GM12878 (cell line): Measurements from ENCODE around the gene SIX1. TPM values are rescaled to one million over a fixed set of nuclear protein-coding genes. Genes with fewer than 3 reads are reported as not detected.

Experiments used
- ATAC-seq: fragments of 200-7000 bp; cut with Tn5 transposase; 3 replicates; pipeline ENCODE4 v1.9.1; 2020; ENCODE audit warnings: mild to moderate bottlenecking, moderate library complexity
- BruUV-seq: library from RNA; stranded (reverse); fragments of 400-500 nt; replicated peaks from 2 replicates; lab custom pipeline; 2021; lab: Mats Ljungman, UMichigan
- CTCF ChIA-PET: fragments of 300-600 bp; sonication (Branson Sonifier 250); formaldehyde crosslinking; extraction: SDS; loops from one replicate; lab custom pipeline; 2021; ENCODE audit warnings: inconsistent platforms; lab: Yijun Ruan, JAX
- POLR2A ChIA-PET: fragments of 350-600 bp; formaldehyde crosslinking; extraction: SDS; loops from one replicate; lab custom pipeline; 2021; ENCODE audit warnings: inconsistent platforms; lab: Charles Lee
- RAD21 ChIA-PET: fragments of 300-600 bp; sonication (Branson Sonifier 250); formaldehyde crosslinking; loops from one replicate; lab custom pipeline; 2023; ENCODE audit warnings: antibody characterized with exemption; ENCODE audit not compliant: unreplicated experiment; lab: Charles Lee
- SMC1A ChIA-PET: fragments of 300-600 bp; sonication (Branson Sonifier 250); formaldehyde crosslinking; loops from one replicate; lab custom pipeline; 2023; ENCODE audit not compliant: unreplicated experiment, uncharacterized antibody; lab: Charles Lee
- DNase-seq: peaks from one replicate; pipeline ENCODE4 v3.0.0-alpha.2; 2011; ENCODE audit warnings: low read depth, low spot score
- FAIRE-seq: peaks from 3 replicates; lab custom pipeline; 2011; peaks lifted over from hg19 to GRCh38; lab: Jason Lieb, UNC
- H2AFZ ChIP-seq: 2 replicates; pipeline ENCODE4 v1.6.0; 2011; ENCODE audit warnings: low read depth, low read length, control low read depth; ENCODE audit not compliant: control insufficient read depth
- H3K27ac ChIP-seq: 2 replicates; pipeline ENCODE4 v1.5.1; 2011; ENCODE audit warnings: control low read depth; ENCODE audit not compliant: control insufficient read depth, insufficient read depth
- H3K27me3 ChIP-seq, 2 experiments: replicated peaks in 1 of 2; 2 replicates each; pipeline versions ENCODE4 v1.6.0 to v1.6.1; 2011; ENCODE audit warnings: low read length in 1 of 2; ENCODE audit not compliant: control insufficient read depth in 2 of 2, insufficient read depth in 2 of 2
- H3K36me3 ChIP-seq, 2 experiments: 2 replicates each; pipeline ENCODE4 v1.5.1; 2011; ENCODE audit warnings: low read length in 1 of 2; ENCODE audit not compliant: control insufficient read depth in 2 of 2, insufficient read depth in 2 of 2
- H3K4me1 ChIP-seq: 2 replicates; pipeline ENCODE4 v1.6.1; 2011; ENCODE audit warnings: mild to moderate bottlenecking, low read length, moderate library complexity, mixed read lengths; ENCODE audit not compliant: control insufficient read depth, insufficient read depth
- H3K4me2 ChIP-seq: 2 replicates; pipeline ENCODE4 v1.6.0; 2011; ENCODE audit warnings: control low read depth; ENCODE audit not compliant: control insufficient read depth, insufficient read depth
- H3K4me3 ChIP-seq: fragments of 200-600 bp; sonication (generic); 2 replicates; pipeline ENCODE4 v1.5.1; 2016
- H3K79me2 ChIP-seq: 2 replicates; pipeline ENCODE4 v1.6.0; 2011; ENCODE audit warnings: low read length; ENCODE audit not compliant: control insufficient read depth, insufficient read depth
- H3K9ac ChIP-seq: 2 replicates; pipeline ENCODE4 v1.8.0; 2011; ENCODE audit warnings: low read length, control low read depth, mixed read lengths; ENCODE audit not compliant: control insufficient read depth, insufficient read depth
- H3K9me3 ChIP-seq: replicated peaks from 3 replicates; pipeline ENCODE4 v1.5.1; 2011; ENCODE audit warnings: mild to moderate bottlenecking, low read length; ENCODE audit not compliant: control insufficient read depth, insufficient read depth
- H4K20me1 ChIP-seq: 2 replicates; pipeline ENCODE4 v1.6.0; 2011; ENCODE audit not compliant: control insufficient read depth, insufficient read depth
- BCL3 ChIP-seq: IDR thresholded peaks from 2 replicates; pipeline ENCODE4 v1.6.1; 2011; ENCODE audit warnings: borderline replicate concordance, low read depth, mild to moderate bottlenecking, moderate library complexity, low read length; ENCODE audit not compliant: insufficient read depth, poor library complexity, severe bottlenecking
- CBFB ChIP-seq: IDR thresholded peaks from 2 replicates; pipeline ENCODE4 v1.6.1; 2016; ENCODE audit warnings: antibody characterized with exemption, low read depth
- IKZF1 ChIP-seq: fragments of 450-650 bp; conservative IDR thresholded peaks from 2 replicates; pipeline ENCODE4 v1.6.1; 2017; ENCODE audit warnings: antibody characterized with exemption, mild to moderate bottlenecking
- MAX ChIP-seq: IDR thresholded peaks from 2 replicates; pipeline ENCODE4 v1.6.1; 2012; ENCODE audit warnings: low read depth, low read length, improper control_type of control experiment
- NFXL1 ChIP-seq: fragments of 450-650 bp; IDR thresholded peaks from 2 replicates; pipeline ENCODE4 v1.6.1; 2017; ENCODE audit warnings: antibody characterized with exemption, mild to moderate bottlenecking, borderline replicate concordance
- NR2C1 ChIP-seq: fragments of 450-650 bp; IDR thresholded peaks from 2 replicates; pipeline ENCODE4 v1.6.1; 2017; ENCODE audit warnings: antibody characterized with exemption, mild to moderate bottlenecking, moderate library complexity
- NRF1 ChIP-seq: conservative IDR thresholded peaks from 2 replicates; pipeline ENCODE4 v1.6.1; 2011; ENCODE audit warnings: mild to moderate bottlenecking, low read depth, low read length, improper control_type of control experiment
- PBX3 ChIP-seq: IDR thresholded peaks from 2 replicates; pipeline ENCODE4 v1.6.1; 2011; ENCODE audit warnings: mild to moderate bottlenecking, low read depth, low read length, moderate library complexity; ENCODE audit not compliant: insufficient replicate concordance
- POLR2A ChIP-seq: IDR thresholded peaks from 2 replicates; pipeline ENCODE4 v1.6.1; 2011; ENCODE audit warnings: low read depth, mild to moderate bottlenecking, low read length
- REST ChIP-seq: IDR thresholded peaks from 2 replicates; pipeline ENCODE4 v1.6.1; 2012; ENCODE audit warnings: mild to moderate bottlenecking, low read depth, low read length
- SMAD5 ChIP-seq: IDR thresholded peaks from 2 replicates; pipeline ENCODE4 v1.6.1; 2016; ENCODE audit warnings: antibody characterized with exemption, low read depth
- TCF12 ChIP-seq: IDR thresholded peaks from 2 replicates; pipeline ENCODE4 v1.6.1; 2011; ENCODE audit warnings: low read depth, mild to moderate bottlenecking, low read length
- USF2 ChIP-seq: IDR thresholded peaks from 2 replicates; pipeline ENCODE4 v1.6.1; 2011; ENCODE audit warnings: low read depth, low read length, improper control_type of control experiment, borderline replicate concordance
- WGBS: methylation state at CpG from one replicate; pipeline ENCODE4 v1.1.6; 2016; ENCODE audit warnings: low lambda C conversion rate; ENCODE audit not compliant: insufficient replicate concordance, insufficient coverage; ENCODE audit errors: missing lambda C conversion rate; 5-methylcytosine and 5-hydroxymethylcytosine counted together
- in situ Hi-C: fragments of 300-500 bp; cut with MboI; formaldehyde crosslinking; loops from 9 replicates; pipeline ENCODE4 v1.14.3; 2018; ENCODE audit warnings: mixed read lengths
- intact Hi-C: fragments of 100-400 bp; cut with micrococcal nuclease; formaldehyde crosslinking; loops from one replicate; pipeline ENCODE4 v1.14.2; 2022; ENCODE audit not compliant: unreplicated experiment
- polyA plus RNA-seq, 11 experiments: library from polyadenylated mRNA; depleted of rRNA in 4 of 11; unstranded in 6 of 11; stranded (reverse) in 5 of 11; fragments of >200 nt; fragmentation: Nextera tagmentation in 4 of 11; fragmentation: Illumina TruSeq in 1 of 11; extraction: Ambion mirVana in 4 of 11; extraction: Trizol in 1 of 11; gene quantifications; 1 replicate in 1 of 11; 2 replicates in 10 of 11; pipeline versions ENCODE4 v1.2.1 to v1.2.3, GENCODE V29; 2011 to 2016; ENCODE audit warnings: inconsistent platforms in 2 of 11, missing spikeins in 2 of 11, low read depth in 1 of 11
- total RNA-seq, 4 experiments: library from RNA; depleted of rRNA in 3 of 4; stranded (reverse); fragments of >200 nt in 3 of 4; fragmentation: Illumina TruSeq in 1 of 4; extraction: Trizol in 1 of 4; gene quantifications; 2 replicates each; pipeline versions ENCODE4 v1.2.1 to v1.2.3, GENCODE V29; 2013 to 2021

The SIX1 gene
- total and polyA plus RNA-seq, 10 of the 15 experiments (the other 5 are each of a cell fraction or from before 2014, with no cell fraction given) = 0.03 to 0.06 (median 0.05) TPM; not detected in 5

- ChIA-PET SMC1A (interaction anchor here (1.1 to 1.5 kb wide), 3 partner anchors 14 to 611 kb away, joined by 3 read pairs; no protein-coding TSS in a partner anchor), CTCF (interaction anchor here (0.6 to 1.5 kb wide), 2 partner anchors 386 to 851 kb away, joined by 3 read pairs; no protein-coding TSS in a partner anchor), POLR2A (interaction anchor here (0.7 kb wide), 1 partner anchor 506 kb away, joined by 5 read pairs; no protein-coding TSS in a partner anchor), RAD21 (interaction anchor here (0.6 kb wide), 1 partner anchor 179 kb away, joined by 3 read pairs; no protein-coding TSS in a partner anchor)
- Histone ChIP-seq H2AFZ (no peak overlapping the region), H4K20me1 (peaks cover 2% of the 10 kb centered on the region; the same call in 1 of the 2 replicates), H3K27me3 (peaks cover 26 to 39% of the 10 kb centered on the region in 2 experiments), H3K79me2 (no peaks in the 10 kb centered on the region), H3K27ac (no peak overlapping the region), H3K36me3 (no peaks in the 10 kb centered on the region), H3K4me2 (no peak overlapping the region), H3K9me3 (no peaks in the 10 kb centered on the region; the same call in 1 of the 3 replicates), H3K4me3 (no peak overlapping the region), H3K9ac (no peak overlapping the region), H3K4me1 (no peaks in the 10 kb centered on the region; the same call in 1 of the 2 replicates)
- DNase-seq (no peak), ATAC-seq (no peak), FAIRE-seq (peak; percentile 41)
- TF ChIP-seq USF2 (no peak), POLR2A (no peak), SMAD5 (no peak), IKZF1 (no peak), MAX (no peak), REST (no peak), PBX3 (no peak), NR2C1 (no peak), BCL3 (no peak), TCF12 (no peak), NRF1 (no peak), NFXL1 (no peak), CBFB (no peak)
- in situ Hi-C loops = loop anchor here (25.0 kb wide), 1 partner anchor 1169 kb away; the partner anchor contains the start of gene SYT16
- intact Hi-C loops = no loop called here
- WGBS = 25% methylated on average over 16 of the region's 16 CpGs
- BruUV-seq = no TSS peak
These were observed 6.2 kb downstream of the SIX1 start for GRCh38 chr14:60643141-60643462.
